ENCODE data around the gene LRCOL1. TPM values are rescaled to one million over a fixed set of nuclear protein-coding genes. Genes with fewer than 3 reads are reported as not detected.
A peak's percentile ranks its signal among the peaks of the same experiment; 100 is the strongest.

The LRCOL1 gene
- polyA plus RNA-seq (ENCODE audit: insufficient read depth in 1 of 5, insufficient read length in 5 of 5, low replicate concordance in 1 of 5): 1 to 10 TPM in 3 of 5 donors, under 1 TPM in 2; 0.74 to 2.2 (median 1.3) TPM
- long read RNA-seq, donor 1, partial matches to known transcripts: 0 of 1 reads
- long read RNA-seq, donor 1, other reads (novel, unspliced or antisense): 0 of 1 reads
- long read RNA-seq, donor 2: 0 reads
- long read RNA-seq, donor 3: 0 reads
- long read RNA-seq, donor 4: 0 reads
- long read RNA-seq, donor 5: 0 reads
- long read RNA-seq, donor 6: 0 reads
- long read RNA-seq, donor 7, partial matches to known transcripts: 0 of 1 reads
- long read RNA-seq, donor 7, other reads (novel, unspliced or antisense): 0 of 1 reads
- long read RNA-seq, donor 8: 0 reads

- DNase-seq: peak in 1 of 2 donors; percentile 36
Observed at GRCh38 chr12:132610051-132610759, at the start of gene LRCOL1. TSS of gene LRCOL1 (minus strand) at chr12:132610582. CDS start at chr12:132606251, 4,331 bp downstream.

- no peak for DNase-seq
Observed at GRCh38 chr12:132660052-132660451, 49.7 kb upstream of the LRCOL1 start.

GRCh38 chr12:132659146-132659545, 48.8 kb upstream of the LRCOL1 start:
- DNase-seq: no peak

GRCh38 chr12:132658149-132658894, 47.9 kb upstream of the LRCOL1 start:
- DNase-seq: no peak

- no peak for DNase-seq
Observed at GRCh38 chr12:132657004-132657727, 46.8 kb upstream of the LRCOL1 start.

GRCh38 chr12:132653567-132654290, 43.3 kb upstream of the LRCOL1 start:
- no peak for DNase-seq

GRCh38 chr12:132651444-132652100, 41.2 kb upstream of the LRCOL1 start:
- no peak for DNase-seq

- DNase-seq: no peak
Observed at GRCh38 chr12:132649226-132649945, 39.0 kb upstream of the LRCOL1 start.

- no peak for DNase-seq
Observed at GRCh38 chr12:132648616-132649225, 38.3 kb upstream of the LRCOL1 start.

- no peak for DNase-seq
Observed at GRCh38 chr12:132647858-132648257, 37.5 kb upstream of the LRCOL1 start.

- DNase-seq: no peak
Observed at GRCh38 chr12:132646850-132647249, 36.5 kb upstream of the LRCOL1 start.

GRCh38 chr12:132642846-132643835, 32.8 kb upstream of the LRCOL1 start:
- no peak for DNase-seq

GRCh38 chr12:132641811-132642650, 31.6 kb upstream of the LRCOL1 start:
- no peak for DNase-seq

- DNase-seq: no peak
Observed at GRCh38 chr12:132640936-132641335, 30.6 kb upstream of the LRCOL1 start.

GRCh38 chr12:132639956-132640520, 29.7 kb upstream of the LRCOL1 start:
- DNase-seq: no peak

GRCh38 chr12:132638541-132639408, 28.4 kb upstream of the LRCOL1 start:
- DNase-seq: peak in 1 of 2 donors; percentile 28

Data from right lung (tissue), 10 donors.